ENCODE results near the gene GALNS. TPM values are rescaled to one million over a fixed set of nuclear protein-coding genes. Genes with fewer than 3 reads are reported as not detected.

The GALNS gene
- total and polyA plus RNA-seq, 2 of the 8 experiments (the other 6 are each of a cell fraction or from before 2014, with no cell fraction given), result 8.9 to 17.8 TPM

- no peak for TF ChIP-seq EZH2 (IDR thresholded peaks at IDR 0.05; ENCODE audit: low read depth, low read length, severe bottlenecking)
- no peak for TF ChIP-seq SIX5 (IDR thresholded peaks at IDR 0.05; ENCODE audit: low read depth, low read length)
- no peak for TF ChIP-seq TAF7 (optimal IDR thresholded peaks at IDR 0.05; ENCODE audit: borderline replicate concordance, low read depth, low read length)
- peak; percentile 67 for TF ChIP-seq NRF1 (IDR thresholded peaks at IDR 0.05; ENCODE audit: low read depth, low read length)
- TF ChIP-seq SP4 (IDR thresholded peaks at IDR 0.05; ENCODE audit: low read length), result 0 out of 2 replicates have a peak, but pooled peaks have one; percentile 78
- TF ChIP-seq CHD7 (IDR thresholded peaks at IDR 0.05; ENCODE audit: insufficient replicate concordance, low read length), result peak; percentile 99
- no peak for TF ChIP-seq JUN (IDR thresholded peaks at IDR 0.05; ENCODE audit: low read depth, low read length)
- TF ChIP-seq TCF12 (IDR thresholded peaks at IDR 0.05; ENCODE audit: low read depth, low read length), result no peak
- TF ChIP-seq SIN3A (conservative IDR thresholded peaks at IDR 0.05 in 1 of 2, IDR thresholded peaks at IDR 0.05 in 1 of 2; ENCODE audit: low read depth in 1 of 2, low read length in 2 of 2), result peak in 1 of 2 experiments; percentile 65; a peak in 2 of 4 replicates
- no peak for TF ChIP-seq POU5F1 (IDR thresholded peaks at IDR 0.05; ENCODE audit: low read depth, low read length)
Observed at GRCh38 chr16:88811769-88812512, 44.8 kb downstream of the GALNS start, which contains the start of gene APRT (continued).
